WI38 (cell line): ENCODE data around the gene TEX2.

Source experiments
- H3K4me3 ChIP-seq: 2 replicates; pipeline ENCODE4 v1.5.1; 2011; ENCODE audit warnings: low read depth, mild to moderate bottlenecking, control low read depth, low read length
- CTCF ChIP-seq: IDR thresholded peaks from 2 replicates; pipeline ENCODE4 v1.5.1; 2012; ENCODE audit warnings: low read depth, mild to moderate bottlenecking, control low read depth, low read length

Gene TEX2

DNA sequence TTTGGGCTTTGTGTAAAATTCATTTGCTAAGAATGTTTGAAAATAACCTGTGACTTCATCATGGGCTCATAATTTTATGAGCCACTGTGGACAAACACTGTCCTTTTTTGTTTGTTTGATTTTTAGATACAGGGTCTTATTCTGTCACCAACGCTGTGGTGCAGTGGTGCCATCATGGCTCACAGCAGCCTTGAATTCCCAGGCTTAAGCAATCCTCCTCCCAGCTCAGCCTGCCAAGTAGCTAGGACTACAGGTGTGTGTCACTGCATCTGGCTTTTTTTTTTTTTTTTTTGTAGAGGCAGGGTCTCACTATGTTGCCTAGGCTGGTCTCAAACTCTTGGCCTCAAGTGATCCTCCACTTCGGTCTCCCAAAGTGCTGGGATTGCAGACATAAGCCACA, 8.3 kb downstream of the TEX2 start:
- TF ChIP-seq CTCF, result no peak

DNA sequence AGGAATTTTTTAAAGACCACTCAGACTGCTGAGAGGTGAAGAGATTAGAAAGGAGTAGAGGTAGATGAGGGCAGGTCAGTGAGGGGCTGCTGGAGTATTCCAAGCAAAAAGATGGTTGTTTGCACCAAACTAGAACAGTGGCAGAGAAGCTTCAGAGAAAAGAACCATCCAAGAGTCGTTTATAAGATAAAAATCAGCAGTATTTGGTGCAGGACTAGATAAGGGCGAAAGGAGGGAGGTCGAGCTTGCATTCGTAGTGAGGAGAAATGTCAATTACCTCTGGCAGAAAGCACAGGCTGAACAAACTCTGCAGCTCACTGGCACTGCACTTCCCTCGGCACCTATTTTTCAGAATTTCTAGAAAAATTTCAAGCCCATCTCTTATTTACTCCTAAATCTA, 9.6 kb downstream of the TEX2 start:
- TF ChIP-seq CTCF, result no peak
- H3K4me3 ChIP-seq, result no peak overlapping the region

More for the DNA sequence above, 8.3 kb downstream of the TEX2 start:
- H3K4me3 ChIP-seq, result no peak overlapping the region

DNA sequence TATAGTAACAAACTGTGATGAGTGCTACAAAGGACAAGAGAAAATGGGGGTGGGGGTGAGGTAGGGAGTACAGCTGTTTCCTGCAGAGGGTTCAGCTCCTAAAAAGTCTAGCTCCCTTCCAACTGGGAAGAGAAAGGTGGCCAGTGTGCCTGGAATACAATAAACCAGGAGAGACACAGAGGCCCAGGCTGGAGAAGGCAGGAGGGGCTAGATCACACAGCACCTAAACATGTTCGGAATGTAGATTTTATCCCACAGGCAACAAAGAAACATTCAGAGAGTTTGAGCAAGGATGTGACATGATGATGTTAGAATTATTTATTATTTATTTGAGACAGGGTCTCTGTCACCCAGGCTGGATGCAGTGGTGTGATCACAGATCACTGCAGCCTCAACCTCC, 10.2 kb downstream of the TEX2 start:
- H3K4me3 ChIP-seq, result no peak overlapping the region
- no peak for TF ChIP-seq CTCF

DNA sequence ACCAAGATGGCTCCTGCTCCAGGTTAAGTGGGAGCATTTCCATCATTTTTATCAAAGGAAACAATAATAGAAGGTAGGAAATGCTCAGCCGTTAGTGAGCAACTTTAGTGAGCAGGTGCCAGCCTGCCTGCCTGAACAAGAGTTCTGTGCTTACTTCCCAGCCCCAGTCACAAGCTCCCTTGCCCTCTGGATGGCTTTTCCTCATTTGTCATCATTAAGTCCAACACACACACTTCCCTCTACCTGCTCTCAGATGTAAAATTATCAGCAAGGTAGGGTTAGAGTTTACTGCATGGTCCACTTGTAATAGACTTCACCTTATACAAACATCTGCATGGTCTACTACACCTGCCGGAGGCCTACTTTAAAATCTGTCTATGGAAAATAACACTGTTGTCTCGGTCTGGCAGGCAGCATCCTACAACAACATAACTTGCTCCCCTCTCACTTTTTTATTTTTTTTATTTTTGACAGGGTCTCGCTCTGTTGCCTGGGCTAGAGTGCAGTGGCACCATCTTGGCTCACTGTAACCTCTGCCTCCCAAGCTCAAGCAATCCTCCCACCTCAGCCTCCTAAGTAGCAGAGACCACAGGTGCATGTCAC, 12.7 kb downstream of the TEX2 start:
- H3K4me3 ChIP-seq, result no peak overlapping the region
- no peak for TF ChIP-seq CTCF

- no peak overlapping the region for H3K4me3 ChIP-seq
- no peak for TF ChIP-seq CTCF
Measured at GRCh38 chr17:64247836-64248235, 15.2 kb downstream of the TEX2 start.

- H3K4me3 ChIP-seq, result no peak overlapping the region
- TF ChIP-seq CTCF, result no peak
Measured at GRCh38 chr17:64245218-64246145, 17.6 kb downstream of the TEX2 start.

DNA sequence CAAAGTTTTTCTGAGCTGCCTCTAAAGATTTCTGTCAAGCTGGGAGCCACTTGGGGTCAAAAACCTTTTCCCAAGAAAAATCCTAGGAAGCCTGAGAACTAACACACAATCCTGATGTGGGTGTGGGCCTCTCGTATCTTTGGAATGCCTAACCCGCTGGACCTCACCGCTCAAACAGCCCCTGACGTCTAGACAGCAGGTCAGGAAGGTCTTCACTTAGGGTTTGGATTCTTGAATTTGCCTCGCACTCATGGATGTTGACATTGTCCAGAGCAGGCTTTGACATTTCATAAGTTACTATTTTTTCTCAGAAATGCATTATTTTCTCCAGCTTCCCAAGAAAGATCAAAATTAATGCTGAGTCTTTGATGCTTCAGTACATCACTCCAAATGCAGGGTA, 18.9 kb downstream of the TEX2 start:
- H3K4me3 ChIP-seq, result no peak overlapping the region

More for the DNA sequence above, 18.9 kb downstream of the TEX2 start:
- TF ChIP-seq CTCF, result no peak
